Natural killer cell (primary cell): Measurements from ENCODE around the gene GADD45A. TPM values are rescaled to one million over a fixed set of nuclear protein-coding genes. Genes with fewer than 3 reads are reported as not detected.

Experiments used
- ATAC-seq, 3 donors: fragments of 150-1000 bp in 2 of 3; fragments of 200-7000 bp in 1 of 3; cut with Tn5 transposase; 1 replicate in 1 of 3; 2 replicates in 2 of 3; pipeline ENCODE4 v1.10.0; 2021; ENCODE audit warnings: mild to moderate bottlenecking in 2 of 3, moderate library complexity in 2 of 3
- DNase-seq, 2 donors: peaks; one replicate each; pipeline versions ENCODE4 v3.0.0 to v3.0.0-alpha.2; 2013 to 2021; ENCODE audit warnings: mixed read lengths in 1 of 2
- H3K27ac ChIP-seq: one replicate; pipeline ENCODE4 v1.5.1; 2013; ENCODE audit warnings: mild to moderate bottlenecking, low read length
- H3K27me3 ChIP-seq: one replicate; pipeline ENCODE4 v1.6.1; 2013; ENCODE audit warnings: low read length; ENCODE audit not compliant: control insufficient read depth, insufficient read depth
- H3K36me3 ChIP-seq: one replicate; pipeline ENCODE4 v1.6.1; 2013; ENCODE audit warnings: low read length; ENCODE audit not compliant: control insufficient read depth, insufficient read depth
- H3K4me1 ChIP-seq: one replicate; pipeline ENCODE4 v1.6.1; 2013; ENCODE audit warnings: low read length; ENCODE audit not compliant: control insufficient read depth, insufficient read depth
- H3K4me3 ChIP-seq: one replicate; pipeline ENCODE4 v1.5.1; 2013; ENCODE audit warnings: low read length
- H3K9me3 ChIP-seq: one replicate; pipeline ENCODE4 v1.6.1; 2013; ENCODE audit warnings: low read length; ENCODE audit not compliant: control insufficient read depth, insufficient read depth
- H3K27ac Mint-ChIP-seq, 2 donors: one replicate each; pipeline ENCODE4 v1.8.0; 2022; ENCODE audit warnings: mild to moderate bottlenecking in 2 of 2, mixed read lengths in 2 of 2, moderate library complexity in 1 of 2
- H3K27me3 Mint-ChIP-seq, 2 donors: one replicate each; pipeline ENCODE4 v1.8.0; 2022; ENCODE audit warnings: low read depth in 2 of 2, mixed read lengths in 2 of 2
- H3K36me3 Mint-ChIP-seq: one replicate; pipeline ENCODE4 v1.8.0; 2022; ENCODE audit warnings: mixed read lengths
- H3K4me1 Mint-ChIP-seq, 2 donors: one replicate each; pipeline ENCODE4 v1.8.0; 2022; ENCODE audit warnings: mixed read lengths in 2 of 2
- H3K4me3 Mint-ChIP-seq: one replicate; pipeline ENCODE4 v1.8.0; 2022; ENCODE audit warnings: mild to moderate bottlenecking, moderate library complexity, mixed read lengths
- H3K9me3 Mint-ChIP-seq, 2 donors: one replicate each; pipeline ENCODE4 v1.8.0; 2022; ENCODE audit warnings: mixed read lengths in 2 of 2
- CTCF ChIP-seq: fragments of 200-600 bp; IDR thresholded peaks from one replicate; pipeline ENCODE4 v1.8.0; 2022; ENCODE audit warnings: antibody characterized with exemption
- WGBS: methylation state at CpG from one replicate; pipeline ENCODE4 v1.1.7; 2013; ENCODE audit warnings: missing lambda C conversion rate; ENCODE audit not compliant: insufficient coverage; 5-methylcytosine and 5-hydroxymethylcytosine counted together
- intact Hi-C: fragments of 100-400 bp; cut with micrococcal nuclease; formaldehyde crosslinking; loops from one replicate; pipeline ENCODE4 v1.14.2; 2022
- total RNA-seq, 4 donors: library from RNA; stranded (reverse); fragments of 120-200 nt in 1 of 4; gene quantifications; one replicate each; pipeline versions ENCODE4 v1.2.3 to v1.2.4, GENCODE V29; 2013 to 2022

GADD45A gene
- total RNA-seq, 3 donors from 2014 or later (not counting 1 experiment from before 2014, with no cell fraction given), result 21.8 to 30.3 (median 26.6) TPM

DNA sequence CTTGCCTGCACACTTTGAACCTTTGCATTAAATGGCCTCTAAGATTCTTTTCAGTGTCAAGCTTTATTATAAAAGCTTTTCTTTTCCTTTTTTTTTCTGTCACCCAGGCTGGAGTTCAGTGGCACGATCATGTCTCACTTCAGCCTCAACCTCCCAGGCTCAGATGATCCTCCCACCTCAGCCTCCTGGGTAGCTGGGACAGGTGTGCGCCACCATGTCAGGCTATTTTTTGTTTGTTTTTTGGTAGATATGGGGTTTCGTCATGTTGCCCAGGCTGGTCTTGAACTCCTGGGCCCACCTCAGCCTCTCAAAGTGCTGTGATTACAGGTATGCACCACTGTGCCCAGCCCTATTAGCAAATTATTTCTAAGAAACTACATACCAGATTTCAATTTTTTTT lies 52.9 kb downstream of the GADD45A start:
- DNase-seq, result no peak
- no peak for TF ChIP-seq CTCF
- Mint-ChIP-seq H3K27me3 (peaks cover 0 to 5% of the 10 kb centered on the region in 2 donors), H3K4me3 (no peak overlapping the region), H3K36me3 (no peaks in the 10 kb centered on the region), H3K4me1 (peaks cover 8 to 15% of the 10 kb centered on the region in 2 donors), H3K9me3 (no peaks in the 10 kb centered on the region), H3K27ac (no peak overlapping the region)
- Histone ChIP-seq H3K36me3 (no peaks in the 10 kb centered on the region), H3K27ac (no peak overlapping the region), H3K4me1 (peaks cover 9% of the 10 kb centered on the region), H3K9me3 (no peaks in the 10 kb centered on the region), H3K4me3 (no peak overlapping the region), H3K27me3 (no peaks in the 10 kb centered on the region)
- ATAC-seq, result no peak
- intact Hi-C loops, result no loop called here
- 100% methylated on average over 2 of the region's 3 CpGs for WGBS

Other genes starting within 250 kb of the GADD45A start
- not detected for gene GNG12, start 148.3 kb downstream of the GADD45A start, total RNA-seq